ENCODE results near the gene C1QTNF9B.

DNA sequence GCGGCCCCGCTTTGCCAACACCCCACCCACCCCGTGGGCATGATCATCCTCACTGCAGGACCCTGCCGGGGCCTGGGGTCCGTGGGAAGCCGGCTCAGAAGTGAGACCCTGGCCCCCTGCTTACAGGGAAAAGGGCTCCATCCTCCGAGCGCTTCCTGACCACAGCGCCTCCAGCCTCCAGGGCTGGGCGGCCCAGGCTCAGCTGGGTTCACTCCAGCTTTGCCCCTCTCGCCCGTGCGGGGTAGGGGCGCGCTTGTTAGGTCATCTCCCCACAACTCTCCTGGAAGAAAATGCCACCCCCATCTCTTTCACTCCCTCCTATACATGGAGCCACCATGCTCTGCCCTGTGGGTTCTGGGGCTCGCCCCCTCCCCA, 6.6 kb upstream of the C1QTNF9B start:
- TF ChIP-seq POLR2A (IDR thresholded peaks at IDR 0.05): no peak
- TF ChIP-seq, protein P1, sequence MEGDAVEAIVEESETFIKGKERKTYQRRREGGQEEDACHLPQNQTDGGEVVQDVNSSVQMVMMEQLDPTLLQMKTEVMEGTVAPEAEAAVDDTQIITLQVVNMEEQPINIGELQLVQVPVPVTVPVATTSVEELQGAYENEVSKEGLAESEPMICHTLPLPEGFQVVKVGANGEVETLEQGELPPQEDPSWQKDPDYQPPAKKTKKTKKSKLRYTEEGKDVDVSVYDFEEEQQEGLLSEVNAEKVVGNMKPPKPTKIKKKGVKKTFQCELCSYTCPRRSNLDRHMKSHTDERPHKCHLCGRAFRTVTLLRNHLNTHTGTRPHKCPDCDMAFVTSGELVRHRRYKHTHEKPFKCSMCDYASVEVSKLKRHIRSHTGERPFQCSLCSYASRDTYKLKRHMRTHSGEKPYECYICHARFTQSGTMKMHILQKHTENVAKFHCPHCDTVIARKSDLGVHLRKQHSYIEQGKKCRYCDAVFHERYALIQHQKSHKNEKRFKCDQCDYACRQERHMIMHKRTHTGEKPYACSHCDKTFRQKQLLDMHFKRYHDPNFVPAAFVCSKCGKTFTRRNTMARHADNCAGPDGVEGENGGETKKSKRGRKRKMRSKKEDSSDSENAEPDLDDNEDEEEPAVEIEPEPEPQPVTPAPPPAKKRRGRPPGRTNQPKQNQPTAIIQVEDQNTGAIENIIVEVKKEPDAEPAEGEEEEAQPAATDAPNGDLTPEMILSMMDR (IDR thresholded peaks at IDR 0.05): no peak

Measured in vagina (tissue), 2 donors.